Lower lobe of right lung (tissue), 2 donors: ENCODE measurements around the gene SESN3. TPM values are rescaled to one million over a fixed set of nuclear protein-coding genes. Genes with fewer than 3 reads are reported as not detected.
A peak's percentile ranks its signal among the peaks of the same experiment; 100 is the strongest.

Experiments
- ATAC-seq, 2 donors: fragments of 200-7000 bp; cut with Tn5 transposase; one replicate each; pipeline ENCODE4 v1.9.1; 2020 to 2022; ENCODE audit warnings: mild to moderate bottlenecking in 2 of 2, moderate library complexity in 2 of 2
- DNase-seq: peaks from one replicate; pipeline ENCODE4 v3.0.0-alpha.2; 2020
- H3K27ac ChIP-seq: fragments of 200-600 bp; one replicate; pipeline ENCODE4 v1.8.0; 2022
- H3K27me3 ChIP-seq: fragments of 200-600 bp; one replicate; pipeline ENCODE4 v1.8.0; 2022; ENCODE audit warnings: low read depth
- H3K36me3 ChIP-seq: fragments of 200-600 bp; one replicate; pipeline ENCODE4 v1.8.0; 2022; ENCODE audit warnings: mild to moderate bottlenecking
- H3K4me1 ChIP-seq: fragments of 200-600 bp; one replicate; pipeline ENCODE4 v1.8.0; 2022
- H3K4me3 ChIP-seq: fragments of 200-600 bp; one replicate; pipeline ENCODE4 v1.8.0; 2022; ENCODE audit warnings: mild to moderate bottlenecking
- H3K9me3 ChIP-seq: fragments of 200-600 bp; one replicate; pipeline ENCODE4 v1.8.0; 2022
- CTCF ChIP-seq: fragments of 200-600 bp; IDR thresholded peaks from one replicate; pipeline ENCODE4 v1.8.0; 2022; ENCODE audit warnings: antibody characterized with exemption, mild to moderate bottlenecking
- intact Hi-C: fragments of 100-400 bp; cut with DNase I; formaldehyde crosslinking; loops from one replicate; pipeline ENCODE4 v1.11.0; 2022
- total RNA-seq: library from RNA; stranded (reverse); fragmentation: NEBNext Ultra II Directional; extraction: Animal tissue kit (Norgen Biotek cat#: 25700); gene quantifications from one replicate; pipeline ENCODE4 v1.2.1, GENCODE V29; 2021
- donor health status: DM: no; HTN: yes; CAD: no; lungs with severe emphysema.

Gene SESN3
- total RNA-seq, 1 donor from 2014 or later = 33.8 TPM

GRCh38 chr11:95161248-95161647 is 69.8 kb downstream of the SESN3 start:
- intact Hi-C loops = no loop called here
- no peak for TF ChIP-seq CTCF

GRCh38 chr11:95157824-95158223 is 73.2 kb downstream of the SESN3 start:
- Histone ChIP-seq H3K36me3 (no peaks in the 10 kb centered on the region), H3K4me1 (peaks cover 17% of the 10 kb centered on the region), H3K4me3 (no peak overlapping the region), H3K9me3 (no peaks in the 10 kb centered on the region), H3K27me3 (no peaks in the 10 kb centered on the region), H3K27ac (peak overlapping the region; percentile 8)
- ATAC-seq = no peak
- intact Hi-C loops = loop anchor here (10.0 kb wide), 2 partner anchors 547 to 607 kb away; no protein-coding TSS in a partner anchor
- DNase-seq = no peak
- no peak for TF ChIP-seq CTCF

More at GRCh38 chr11:95161248-95161647, 69.8 kb downstream of the SESN3 start:
- Histone ChIP-seq H3K9me3 (no peaks in the 10 kb centered on the region), H3K27ac (no peak overlapping the region), H3K4me3 (no peak overlapping the region), H3K27me3 (no peaks in the 10 kb centered on the region), H3K4me1 (no peaks in the 10 kb centered on the region), H3K36me3 (no peaks in the 10 kb centered on the region)
- ATAC-seq (no peak), DNase-seq (no peak)

- Histone ChIP-seq H3K4me1 (peaks cover 22% of the 10 kb centered on the region), H3K36me3 (no peaks in the 10 kb centered on the region), H3K27me3 (no peaks in the 10 kb centered on the region), H3K27ac (peak overlapping the region; percentile 8), H3K4me3 (no peak overlapping the region), H3K9me3 (no peaks in the 10 kb centered on the region)
- DNase-seq (no peak), ATAC-seq (peak; percentile 49 to 55)
- no peak for TF ChIP-seq CTCF
- intact Hi-C loops = loop anchor here (10.0 kb wide), 2 partner anchors 548 to 608 kb away; no protein-coding TSS in a partner anchor
Measured at GRCh38 chr11:95156916-95157541, 74.0 kb downstream of the SESN3 start.

GRCh38 chr11:95156133-95156721 is 74.8 kb downstream of the SESN3 start:
- no peak for TF ChIP-seq CTCF
- peak overlapping the region; percentile 8 for H3K27ac ChIP-seq
- H3K4me3 ChIP-seq = no peak overlapping the region
- H3K9me3 ChIP-seq = no peaks in the 10 kb centered on the region
- H3K36me3 ChIP-seq = no peaks in the 10 kb centered on the region
- DNase-seq = no peak
- ATAC-seq = no peak
- peaks cover 29% of the 10 kb centered on the region for H3K4me1 ChIP-seq
- intact Hi-C loops = loop anchor here (10.0 kb wide), 2 partner anchors 549 to 609 kb away; no protein-coding TSS in a partner anchor
- no peaks in the 10 kb centered on the region for H3K27me3 ChIP-seq

GRCh38 chr11:95155385-95155784 is 75.6 kb downstream of the SESN3 start:
- intact Hi-C loops = loop anchor here (10.0 kb wide), 2 partner anchors 549 to 609 kb away; no protein-coding TSS in a partner anchor
- no peak overlapping the region for H3K4me3 ChIP-seq

More at GRCh38 chr11:95155385-95155784, 75.6 kb downstream of the SESN3 start:
- Histone ChIP-seq H3K4me1 (peaks cover 32% of the 10 kb centered on the region), H3K36me3 (no peaks in the 10 kb centered on the region), H3K27me3 (no peaks in the 10 kb centered on the region), H3K9me3 (no peaks in the 10 kb centered on the region), H3K27ac (no peak overlapping the region)
- ATAC-seq (no peak), DNase-seq (no peak)
- no peak for TF ChIP-seq CTCF
